K562 treated with DMSO at 1 percent for 4 hours (cell line): Measurements from ENCODE around the gene CRPPA. TPM values are rescaled to one million over a fixed set of nuclear protein-coding genes. Genes with fewer than 3 reads are reported as not detected.

ENCODE experiments used
- total RNA-seq: library from RNA; unstranded; fragments of 300-600 nt; gene quantifications from 2 replicates; pipeline ENCODE4 v1.2.3, GENCODE V29; 2022; ENCODE audit not compliant: insufficient read depth

CRPPA gene
- 3.1 and 3.8 TPM in 2 replicates for total RNA-seq

DNA sequence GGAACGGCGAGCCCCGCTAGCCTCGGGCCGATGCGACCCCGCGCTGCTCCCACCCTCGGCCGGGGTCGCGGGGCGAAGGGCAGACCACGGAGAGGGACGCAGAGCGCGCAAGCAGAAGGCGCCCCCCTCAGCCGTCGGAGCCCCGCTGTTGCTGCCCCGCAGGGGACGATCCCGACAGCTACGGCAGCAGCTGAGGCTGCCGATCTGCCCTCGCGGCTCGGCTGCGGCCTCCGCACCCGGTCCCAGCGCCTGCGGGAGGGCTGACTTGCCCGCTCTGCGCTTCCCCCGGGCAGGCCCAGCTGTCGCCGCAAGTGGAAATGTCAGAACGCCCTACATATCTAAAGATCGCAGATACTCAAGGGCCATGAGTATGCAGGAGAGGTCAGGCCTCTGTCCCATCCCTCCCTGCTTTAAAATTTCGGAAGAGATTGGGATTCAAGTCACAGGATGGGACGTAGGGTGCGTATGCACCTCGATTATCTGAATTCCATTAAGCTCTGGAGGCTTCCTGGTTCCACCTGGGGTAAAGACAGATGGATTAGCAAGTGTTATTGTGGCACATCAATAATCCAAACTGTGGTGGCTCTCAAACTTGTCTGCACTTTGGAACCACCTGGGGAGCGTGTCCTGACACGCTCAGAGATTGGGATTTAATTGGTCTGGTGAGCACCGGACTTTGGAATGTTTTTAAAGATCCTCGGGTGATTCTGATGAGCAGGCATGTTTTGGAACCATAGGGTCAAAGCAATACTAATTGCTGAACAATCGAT lies at the start of gene CRPPA:
TSS of gene CRPPA (minus strand) at position 206 of the 770 bp plus-strand sequence. CDS start 216 bp downstream, outside the sequence.

DNA sequence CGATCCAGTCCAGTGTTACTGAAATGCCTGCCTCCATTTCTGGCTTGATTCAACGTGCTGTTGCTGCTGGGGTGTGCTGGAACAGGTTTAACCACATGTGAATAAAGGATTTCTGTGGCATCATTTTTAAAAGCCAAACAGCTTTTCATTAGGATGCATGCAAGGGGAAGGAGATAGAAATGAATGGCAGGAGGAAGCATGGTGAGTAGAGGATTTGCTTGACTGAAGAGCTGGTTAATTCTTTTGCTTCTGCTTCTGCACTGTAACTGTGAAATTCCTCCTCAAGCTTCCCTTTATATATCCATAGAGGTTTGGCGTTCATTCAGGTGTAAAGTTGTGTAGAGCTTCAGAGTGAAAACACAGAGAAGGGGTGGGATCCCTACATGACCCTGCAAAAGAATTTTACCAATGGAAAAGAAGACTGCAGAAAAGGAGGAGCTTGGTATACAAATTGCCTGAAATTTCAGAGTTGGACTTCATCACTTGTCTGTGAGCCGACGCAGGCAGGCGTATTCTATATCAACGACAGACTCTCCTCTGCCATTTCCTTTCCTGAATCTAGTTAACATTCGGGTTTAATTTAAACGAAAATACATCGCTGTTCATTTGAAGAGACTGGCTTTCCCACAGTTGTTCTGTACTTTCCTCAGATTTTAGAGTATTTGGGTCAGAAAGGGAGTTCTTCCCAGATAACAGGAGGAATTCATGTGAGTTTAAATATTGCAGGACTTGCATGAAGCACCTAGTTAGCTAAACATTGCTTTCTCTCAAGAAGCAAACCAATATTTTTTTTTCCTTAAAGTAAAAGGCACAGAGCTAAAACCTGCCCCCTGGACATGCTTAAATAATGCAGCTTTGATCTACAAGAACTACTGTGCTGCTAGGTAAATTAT lies 44.4 kb upstream of the CRPPA start, which contains the start of gene SOSTDC1:
TSS of gene SOSTDC1 (minus strand) at position 270 of the 893 bp plus-strand sequence. CDS start at position 200, 70 bp downstream.

Other genes starting within 250 kb of the CRPPA start
- 10.5 and 14.5 TPM in 2 replicates for gene SOSTDC1, start 44.2 kb upstream of the CRPPA start, total RNA-seq
- gene LRRC72, start 105.3 kb upstream of the CRPPA start, total RNA-seq = not detected in 2 replicates
- gene ANKMY2, start 224.2 kb upstream of the CRPPA start, total RNA-seq = 20.9 and 22.5 TPM in 2 replicates
- 67.3 and 73.0 TPM in 2 replicates for gene BZW2, start 224.6 kb upstream of the CRPPA start, total RNA-seq